Cerebellar nuclear complex (tissue), 1 donor: ENCODE measurements around the gene PRKG2.

Experiments used
- DNase-seq, 2 experiments: peaks; one replicate each; lab custom pipeline; 2025; lab: John Stamatoyannopoulos, UW

Gene PRKG2

GRCh38 chr4:81217779-81218178 is 2.8 kb upstream of the PRKG2 start:
- DNase-seq: no peak

GRCh38 chr4:81215931-81216330 is 909 bp upstream of the PRKG2 start:
- no peak for DNase-seq

GRCh38 chr4:81214144-81214880 is 710 bp downstream of the PRKG2 start:
- DNase-seq: no peak

DNA sequence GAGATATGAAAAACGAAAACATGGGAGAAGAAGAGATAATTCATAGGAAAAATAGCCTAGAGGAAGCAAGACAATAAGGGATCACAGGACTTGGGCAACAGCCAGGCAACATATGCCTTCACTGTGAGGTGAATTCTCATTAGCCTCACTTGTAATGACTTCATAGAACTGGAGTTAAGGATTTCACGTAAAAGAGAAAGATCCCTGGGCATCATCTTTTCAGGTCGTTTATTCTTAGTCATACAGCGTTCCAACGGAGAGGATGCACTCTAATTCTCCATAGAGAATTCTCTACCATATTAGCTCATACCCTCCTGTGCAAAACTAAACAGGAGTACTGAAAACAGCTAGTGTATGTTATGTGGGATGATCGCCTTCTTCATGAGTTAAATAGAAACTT is 1.4 kb downstream of the PRKG2 start:
- DNase-seq: no peak

DNA sequence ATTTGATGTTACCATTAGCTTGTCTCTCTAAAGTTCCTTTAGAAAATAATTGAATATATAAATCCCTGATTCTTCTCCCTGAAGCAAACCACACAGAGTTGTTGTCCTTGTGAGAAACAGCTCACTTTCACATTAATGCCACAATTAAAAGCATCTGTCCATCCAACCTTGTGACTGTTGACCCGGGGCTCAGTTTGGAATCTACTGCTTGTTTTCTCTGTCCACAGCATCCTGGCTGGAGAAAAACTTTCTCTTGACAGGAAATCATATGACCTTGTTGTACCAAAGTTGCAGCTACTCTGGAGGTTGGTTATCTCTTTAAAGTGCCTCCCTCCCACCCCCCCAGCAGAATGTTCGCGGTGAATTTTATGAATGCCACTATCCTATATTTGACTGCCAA is 3.1 kb downstream of the PRKG2 start:
- no peak for DNase-seq

- no peak for DNase-seq
Observed at GRCh38 chr4:81207828-81208227, 7.2 kb downstream of the PRKG2 start.

DNA sequence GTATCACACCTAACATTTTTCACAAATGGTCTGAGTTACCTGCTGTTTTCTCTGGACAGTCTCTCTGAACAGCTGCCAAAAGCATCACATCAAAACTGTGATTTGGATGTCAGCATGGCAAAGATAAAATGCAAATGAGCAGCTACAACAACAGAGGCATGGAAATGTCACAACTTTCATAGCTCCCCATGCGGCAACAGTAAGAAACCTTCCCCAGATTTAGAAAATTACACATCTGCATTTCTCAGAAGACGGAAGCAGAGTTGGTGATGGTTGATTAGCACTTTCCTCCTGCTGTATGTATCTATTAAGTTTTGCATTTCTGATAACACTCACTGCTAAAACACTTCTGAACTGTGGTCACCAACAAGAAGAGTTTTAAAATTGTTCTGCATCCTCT is 9.7 kb downstream of the PRKG2 start:
- DNase-seq: no peak

DNA sequence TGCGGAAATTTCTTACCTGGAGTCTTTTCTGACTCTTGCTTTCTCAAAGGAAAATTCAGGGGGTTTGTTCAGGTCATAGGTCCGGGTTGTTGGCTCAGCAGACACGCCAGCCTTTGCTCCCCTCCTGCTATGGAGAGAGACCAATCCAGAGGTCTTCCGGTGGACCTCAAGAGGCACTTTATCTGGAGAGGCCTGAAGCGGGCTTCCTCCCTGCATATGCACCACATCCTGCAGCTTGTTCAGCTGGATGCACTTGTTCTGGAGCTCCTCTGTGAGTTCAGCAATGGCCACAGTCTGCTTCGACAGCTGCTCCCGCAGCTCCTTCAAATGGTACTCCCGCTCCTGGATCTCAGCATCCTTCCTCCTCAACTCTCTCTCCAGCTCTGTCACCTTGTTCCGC is 10.5 kb downstream of the PRKG2 start:
- no peak for DNase-seq

DNA sequence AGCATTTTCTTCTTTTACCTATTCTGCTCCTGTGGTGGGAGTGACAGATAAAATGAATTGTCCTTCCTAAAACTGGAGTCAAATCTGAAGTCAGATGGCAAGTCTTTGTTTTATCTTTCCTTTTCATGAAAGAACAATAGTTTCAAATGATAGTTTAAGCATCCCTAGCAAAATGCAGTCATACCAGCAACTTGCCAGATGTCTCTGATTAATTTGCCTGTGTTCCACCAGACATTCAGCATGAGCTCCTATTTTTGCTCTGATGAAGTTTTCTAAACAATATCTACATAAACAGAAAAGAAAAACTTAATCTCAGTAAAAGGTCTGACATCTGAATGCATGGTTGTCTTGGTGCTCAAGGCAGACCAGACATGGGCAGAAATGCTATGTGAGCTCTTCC is 15.2 kb downstream of the PRKG2 start:
- no peak for DNase-seq

GRCh38 chr4:81198609-81199008 is 16.4 kb downstream of the PRKG2 start:
- no peak for DNase-seq

GRCh38 chr4:81197864-81198524 is 17.0 kb downstream of the PRKG2 start:
- DNase-seq: no peak

DNA sequence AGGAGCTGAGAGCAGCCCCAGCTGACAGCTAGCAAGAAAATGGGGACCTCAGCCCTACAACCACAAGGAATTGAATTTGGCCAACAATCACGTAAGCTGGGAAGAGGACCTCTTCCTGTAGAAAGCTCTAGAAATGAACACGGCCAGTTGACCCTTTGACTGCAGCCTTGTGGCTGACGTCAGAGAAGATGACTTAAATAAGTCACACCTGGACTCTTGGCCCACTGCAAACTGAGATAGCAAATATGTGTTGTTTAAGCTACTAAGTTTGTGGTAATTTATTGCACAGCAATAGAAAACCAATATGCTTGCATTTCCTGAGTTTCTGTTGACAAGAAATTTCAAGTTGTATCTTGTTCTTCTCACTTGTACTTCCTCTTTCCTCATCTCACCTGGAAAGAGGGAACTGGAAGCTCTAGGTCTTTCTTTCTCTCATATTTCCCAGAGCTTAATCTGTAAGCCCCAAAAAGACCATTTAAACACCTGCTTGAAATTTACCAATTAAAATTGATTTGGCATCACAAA is 18.8 kb downstream of the PRKG2 start:
- DNase-seq: no peak

DNA sequence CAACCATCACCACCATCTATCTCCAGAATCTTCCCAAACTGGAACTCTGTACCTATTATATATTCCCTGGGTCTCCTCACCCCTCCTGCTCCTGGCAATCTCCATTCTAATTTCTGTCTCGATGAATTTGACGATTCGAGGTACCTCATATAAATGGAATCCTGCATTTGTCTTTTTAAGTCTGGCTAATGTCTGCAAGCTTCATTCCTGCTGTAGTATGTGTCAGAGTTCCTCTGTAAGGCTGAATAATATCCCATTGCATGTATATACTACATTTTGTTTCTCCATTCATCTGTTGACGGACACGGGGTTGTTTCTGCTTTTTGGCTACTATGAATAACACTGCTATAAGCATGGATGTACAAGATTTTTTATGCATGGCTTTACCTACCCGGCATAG is 19.5 kb downstream of the PRKG2 start:
- DNase-seq: no peak

- no peak for DNase-seq
Observed at GRCh38 chr4:81194286-81194685, 20.7 kb downstream of the PRKG2 start.

DNA sequence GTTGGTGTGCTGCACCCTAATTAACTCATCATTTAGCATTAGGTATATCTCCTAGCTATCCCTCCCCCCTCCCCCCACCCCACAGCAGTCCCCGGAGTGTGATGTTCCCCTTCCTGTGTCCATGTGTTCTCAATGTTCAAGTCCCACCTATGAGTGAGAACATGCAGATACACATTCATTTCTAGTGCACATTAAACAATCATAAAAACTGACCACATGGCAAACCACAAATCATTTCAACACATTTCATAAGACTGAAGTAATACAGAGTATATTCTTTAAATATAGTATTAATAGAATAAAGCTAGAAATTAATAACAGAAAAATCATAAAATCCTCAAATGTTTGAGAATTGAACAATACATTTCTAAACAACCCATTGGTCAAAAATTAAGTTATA is 34.1 kb downstream of the PRKG2 start:
- no peak for DNase-seq

GRCh38 chr4:81179326-81179725 is 35.7 kb downstream of the PRKG2 start:
- no peak for DNase-seq

- DNase-seq: no peak
Observed at GRCh38 chr4:81173213-81173612, 41.8 kb downstream of the PRKG2 start.

GRCh38 chr4:81166458-81167160 is 48.4 kb downstream of the PRKG2 start:
- DNase-seq: no peak

GRCh38 chr4:81165861-81166430 is 49.1 kb downstream of the PRKG2 start:
- no peak for DNase-seq

DNA sequence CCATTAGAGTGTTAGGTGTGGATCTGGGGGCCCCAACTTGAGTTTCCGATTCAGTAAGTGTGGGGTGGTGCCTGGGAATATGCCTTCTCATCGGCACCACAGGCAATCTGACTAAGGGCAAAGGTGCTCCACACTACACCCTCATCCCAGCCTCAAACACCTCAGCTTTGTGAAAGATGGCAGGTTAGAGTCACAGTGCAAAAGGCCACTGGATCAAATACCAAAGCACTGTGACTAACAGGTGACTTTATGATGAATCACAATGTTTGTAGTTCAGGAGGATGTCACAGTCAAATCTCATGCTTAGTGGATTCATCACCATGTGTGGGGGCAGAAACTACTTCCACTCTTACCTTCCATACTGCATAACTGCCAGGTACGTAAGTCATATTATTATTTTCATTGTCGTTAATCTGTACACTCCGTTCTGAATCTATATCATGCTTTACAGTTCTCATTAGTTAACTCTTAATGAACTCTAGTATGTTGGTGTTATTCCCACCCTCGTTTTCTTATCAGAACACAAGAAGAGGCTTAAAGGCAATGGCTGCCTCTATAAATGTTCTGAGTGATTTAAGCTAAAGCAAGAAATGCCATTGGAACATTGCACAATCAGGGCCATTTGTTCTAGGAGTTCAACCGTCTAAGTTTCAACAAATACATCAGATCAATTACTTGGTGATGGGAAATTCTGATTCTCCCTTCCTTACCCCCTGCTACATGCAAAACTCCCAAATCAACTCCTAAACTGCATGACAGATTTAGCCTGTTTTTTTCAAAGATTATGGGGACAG is 50.2 kb downstream of the PRKG2 start:
- DNase-seq: no peak

DNA sequence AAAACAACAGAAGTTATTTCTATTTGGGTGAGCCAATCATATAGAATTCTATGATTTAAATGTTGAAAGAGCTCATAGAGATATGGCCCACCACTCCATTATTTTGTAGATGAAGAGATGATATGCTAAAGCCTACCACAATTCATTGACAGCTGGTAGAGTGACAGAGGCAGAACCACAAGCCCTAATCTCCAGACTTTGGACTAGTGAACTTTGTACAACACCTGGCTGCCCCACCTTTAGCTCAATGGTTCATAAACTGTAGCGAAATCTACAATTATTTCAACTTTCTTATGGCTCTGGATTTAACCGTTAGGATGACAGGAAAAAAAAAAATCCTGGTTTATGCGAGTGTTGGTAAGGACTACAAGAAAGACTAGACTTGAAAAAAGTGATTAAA is 50.9 kb downstream of the PRKG2 start:
- no peak for DNase-seq
